Measurements from ENCODE around the gene PRKAG2.

The PRKAG2 gene

GRCh38 chr7:151592868-151593486 is 283.9 kb downstream of the PRKAG2 start:
- no peak for DNase-seq (ENCODE audit: low read depth)
- H3K4me3 ChIP-seq (ENCODE audit: low read depth, low read length), result no peak overlapping the region
- TF ChIP-seq CTCF (IDR thresholded peaks at IDR 0.05; ENCODE audit: insufficient read depth, low read depth, low read length, missing control alignments), result no peak

- TF ChIP-seq CTCF (IDR thresholded peaks at IDR 0.05; ENCODE audit: insufficient read depth, low read depth, low read length, missing control alignments), result no peak
- DNase-seq (ENCODE audit: low read depth), result no peak
- H3K4me3 ChIP-seq (ENCODE audit: low read depth, low read length), result no peak overlapping the region
Measured at GRCh38 chr7:151592330-151592729, 284.6 kb downstream of the PRKAG2 start.

- no peak for DNase-seq (ENCODE audit: low read depth)
- no peak for TF ChIP-seq CTCF (IDR thresholded peaks at IDR 0.05; ENCODE audit: insufficient read depth, low read depth, low read length, missing control alignments)
- no peak overlapping the region for H3K4me3 ChIP-seq (ENCODE audit: low read depth, low read length)
Measured at GRCh38 chr7:151591866-151592265, 285.0 kb downstream of the PRKAG2 start.

- TF ChIP-seq CTCF (IDR thresholded peaks at IDR 0.05; ENCODE audit: insufficient read depth, low read depth, low read length, missing control alignments), result no peak
Measured at GRCh38 chr7:151590850-151591771, 285.8 kb downstream of the PRKAG2 start.

GRCh38 chr7:151590071-151590849 is 286.7 kb downstream of the PRKAG2 start:
- DNase-seq (ENCODE audit: low read depth), result peak; percentile 74
- TF ChIP-seq CTCF (IDR thresholded peaks at IDR 0.05; ENCODE audit: insufficient read depth, low read depth, low read length, missing control alignments), result no peak
- no peak overlapping the region for H3K4me3 ChIP-seq (ENCODE audit: low read depth, low read length)

More at GRCh38 chr7:151590850-151591771, 285.8 kb downstream of the PRKAG2 start:
- DNase-seq (ENCODE audit: low read depth), result no peak
- H3K4me3 ChIP-seq (ENCODE audit: low read depth, low read length), result no peak overlapping the region

- DNase-seq (ENCODE audit: low read depth), result no peak
- H3K4me3 ChIP-seq (ENCODE audit: low read depth, low read length), result no peak overlapping the region
- no peak for TF ChIP-seq CTCF (IDR thresholded peaks at IDR 0.05; ENCODE audit: insufficient read depth, low read depth, low read length, missing control alignments)
Measured at GRCh38 chr7:151588982-151589381, 287.9 kb downstream of the PRKAG2 start.
